RWPE1 (cell line): ENCODE data around the gene GPR151.

Experiments used
- CTCF ChIA-PET: fragments of 350-600 bp; sonication (Branson Sonifier 250); formaldehyde crosslinking; extraction: SDS; loops from one replicate; lab custom pipeline; 2021; lab: Yijun Ruan, JAX
- POLR2A ChIA-PET: fragments of 400-600 bp; formaldehyde crosslinking; extraction: SDS; loops from one replicate; lab custom pipeline; 2020; ENCODE audit warnings: antibody characterized with exemption; ENCODE audit not compliant: low non-redundant PET; lab: Yijun Ruan, JAX
- DNase-seq: peaks from one replicate; pipeline ENCODE4 v3.0.0; 2012; ENCODE audit warnings: low spot score
- H3K27ac ChIP-seq: fragments of 450-650 bp; 2 replicates; pipeline ENCODE4 v1.5.1; 2017
- TF ChIP-seq, protein P1 (sequence below): fragments of 450-650 bp; conservative IDR thresholded peaks from 2 replicates; pipeline ENCODE4 v1.5.1; 2017; ENCODE audit warnings: low read depth, mild to moderate bottlenecking

The GPR151 gene

DNA sequence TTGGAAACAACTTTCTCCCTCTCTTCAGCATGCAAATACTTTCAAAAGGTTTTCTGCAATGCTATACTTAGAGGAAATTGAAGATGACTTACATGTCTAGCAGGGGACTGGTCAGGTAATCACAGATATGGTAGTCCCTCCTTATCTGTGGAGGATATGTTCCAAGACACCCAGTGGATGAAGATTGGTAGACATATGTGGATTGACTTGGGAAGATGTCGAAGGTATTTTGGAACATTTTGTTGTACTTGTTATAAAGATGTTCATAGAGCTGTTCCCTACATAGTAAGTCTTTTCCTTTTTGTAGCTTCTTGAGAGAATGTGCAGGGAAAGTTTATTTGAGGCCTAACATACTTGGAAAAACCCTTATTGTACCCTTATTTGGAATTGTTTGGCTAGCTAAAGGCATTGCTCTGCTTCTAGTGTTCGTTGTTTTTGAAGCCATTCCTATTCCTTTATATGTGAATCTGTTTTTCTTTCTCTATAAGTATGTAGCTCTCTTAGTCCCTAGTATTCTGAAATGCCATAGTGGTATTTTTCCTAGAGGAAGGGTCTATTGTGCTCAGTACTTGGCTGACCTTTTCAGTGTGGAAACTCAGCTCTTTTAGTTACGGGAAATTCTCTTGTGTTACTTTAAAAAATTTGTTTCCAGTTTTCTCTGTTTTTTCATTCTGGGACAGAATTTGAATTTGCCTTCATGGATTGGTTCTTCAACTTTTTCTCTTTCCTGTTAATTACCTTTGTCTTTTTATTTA lies 25.7 kb downstream of the GPR151 start:
- POLR2A ChIA-PET, result no interaction called here
- no peak overlapping the region for H3K27ac ChIP-seq
- CTCF ChIA-PET, result interaction anchor here (0.6 to 0.8 kb wide), 2 partner anchors 185 to 222 kb away, joined by 3 to 5 read pairs; no protein-coding TSS in a partner anchor
- DNase-seq, result no peak
- TF ChIP-seq, protein P1, sequence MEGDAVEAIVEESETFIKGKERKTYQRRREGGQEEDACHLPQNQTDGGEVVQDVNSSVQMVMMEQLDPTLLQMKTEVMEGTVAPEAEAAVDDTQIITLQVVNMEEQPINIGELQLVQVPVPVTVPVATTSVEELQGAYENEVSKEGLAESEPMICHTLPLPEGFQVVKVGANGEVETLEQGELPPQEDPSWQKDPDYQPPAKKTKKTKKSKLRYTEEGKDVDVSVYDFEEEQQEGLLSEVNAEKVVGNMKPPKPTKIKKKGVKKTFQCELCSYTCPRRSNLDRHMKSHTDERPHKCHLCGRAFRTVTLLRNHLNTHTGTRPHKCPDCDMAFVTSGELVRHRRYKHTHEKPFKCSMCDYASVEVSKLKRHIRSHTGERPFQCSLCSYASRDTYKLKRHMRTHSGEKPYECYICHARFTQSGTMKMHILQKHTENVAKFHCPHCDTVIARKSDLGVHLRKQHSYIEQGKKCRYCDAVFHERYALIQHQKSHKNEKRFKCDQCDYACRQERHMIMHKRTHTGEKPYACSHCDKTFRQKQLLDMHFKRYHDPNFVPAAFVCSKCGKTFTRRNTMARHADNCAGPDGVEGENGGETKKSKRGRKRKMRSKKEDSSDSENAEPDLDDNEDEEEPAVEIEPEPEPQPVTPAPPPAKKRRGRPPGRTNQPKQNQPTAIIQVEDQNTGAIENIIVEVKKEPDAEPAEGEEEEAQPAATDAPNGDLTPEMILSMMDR, result no peak

DNA sequence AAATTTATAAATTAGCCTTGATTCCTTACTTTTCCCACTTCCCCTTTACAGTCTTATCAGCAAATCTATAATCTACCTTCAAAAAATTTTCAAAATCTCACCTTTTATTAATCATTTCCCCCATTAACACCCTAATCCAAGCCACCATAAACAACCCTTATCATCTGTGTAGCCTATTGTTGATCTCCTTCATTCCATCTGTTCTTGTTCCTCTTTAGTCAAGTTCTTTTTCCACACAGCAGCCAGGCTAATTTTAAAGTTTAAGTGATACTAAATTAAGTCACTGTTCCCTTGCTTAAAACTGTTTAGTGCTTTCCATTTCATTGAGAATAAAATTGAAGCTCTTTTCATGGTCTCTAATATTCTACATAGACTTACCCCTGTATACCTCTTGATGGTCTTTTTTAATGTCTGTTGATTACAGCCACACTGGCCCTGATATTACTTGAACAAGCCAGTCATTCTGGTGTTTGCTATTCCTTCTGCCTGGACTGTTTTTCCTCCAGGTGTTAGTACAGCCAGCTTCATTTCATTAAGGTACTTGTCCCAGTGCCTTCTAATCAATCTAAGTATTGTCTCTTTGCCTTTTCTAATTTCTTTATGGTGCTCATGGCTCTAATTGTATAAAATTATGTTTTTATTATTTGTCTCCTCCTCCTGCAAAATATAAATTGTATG lies 31.1 kb downstream of the GPR151 start:
- TF ChIP-seq, protein P1, result no peak
- ChIA-PET CTCF (interaction anchor here (0.5 to 0.9 kb wide), 2 partner anchors 14 to 227 kb away, joined by 3 read pairs; no protein-coding TSS in a partner anchor), POLR2A (no interaction called here)
- DNase-seq, result no peak
- H3K27ac ChIP-seq, result no peak overlapping the region

DNA sequence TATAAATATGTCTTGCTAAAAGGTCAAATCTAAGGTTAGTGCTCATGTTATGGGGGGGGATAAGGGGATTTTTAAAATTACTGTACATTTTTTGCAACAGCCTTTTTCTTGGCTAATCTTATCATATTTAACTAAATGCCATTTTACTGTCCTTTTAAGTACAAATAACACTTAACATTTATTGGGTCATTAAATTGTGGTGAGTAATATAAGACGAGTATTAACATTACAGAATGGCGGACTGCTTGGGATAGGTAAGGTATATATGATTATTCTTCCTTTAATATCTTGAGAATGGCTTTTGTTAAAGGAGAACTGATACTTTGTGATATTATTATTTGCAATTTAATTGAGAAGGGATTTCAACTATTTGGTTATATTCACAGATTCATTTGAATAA lies 33.2 kb downstream of the GPR151 start:
- ChIA-PET POLR2A (interaction anchor here (0.6 kb wide), 1 partner anchor 75 kb away, joined by 3 read pairs; no protein-coding TSS in a partner anchor), CTCF (interaction anchor here (0.6 kb wide), 1 partner anchor 361 kb away, joined by 3 read pairs; no protein-coding TSS in a partner anchor)
- no peak for DNase-seq
- H3K27ac ChIP-seq, result no peak overlapping the region
- TF ChIP-seq, protein P1, result no peak

DNA sequence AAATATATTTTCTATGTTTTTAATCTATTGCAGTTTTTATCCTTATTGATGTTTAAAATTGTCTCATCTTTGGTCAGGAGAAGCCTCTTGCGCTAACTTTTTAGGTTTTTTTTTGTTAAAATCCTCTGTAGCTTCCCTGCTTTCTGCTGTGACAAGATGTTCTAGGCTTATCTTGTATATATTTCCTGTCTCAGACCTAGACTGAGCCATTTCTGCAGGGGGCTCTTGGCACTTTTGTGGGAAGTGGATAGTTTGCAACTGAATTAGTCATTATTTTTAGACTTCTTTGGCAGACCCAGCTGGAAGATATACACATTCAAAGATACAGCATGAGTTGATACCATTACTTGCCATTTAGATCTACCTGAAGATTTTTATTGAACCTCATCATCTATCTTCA lies 40.1 kb downstream of the GPR151 start:
- POLR2A ChIA-PET, result no interaction called here
- CTCF ChIA-PET, result interaction anchor here (0.6 kb wide), 1 partner anchor 28 kb away, joined by 3 read pairs; the partner anchor contains the start of gene TCERG1
- no peak overlapping the region for H3K27ac ChIP-seq
- DNase-seq, result no peak
- TF ChIP-seq, protein P1, result no peak

DNA sequence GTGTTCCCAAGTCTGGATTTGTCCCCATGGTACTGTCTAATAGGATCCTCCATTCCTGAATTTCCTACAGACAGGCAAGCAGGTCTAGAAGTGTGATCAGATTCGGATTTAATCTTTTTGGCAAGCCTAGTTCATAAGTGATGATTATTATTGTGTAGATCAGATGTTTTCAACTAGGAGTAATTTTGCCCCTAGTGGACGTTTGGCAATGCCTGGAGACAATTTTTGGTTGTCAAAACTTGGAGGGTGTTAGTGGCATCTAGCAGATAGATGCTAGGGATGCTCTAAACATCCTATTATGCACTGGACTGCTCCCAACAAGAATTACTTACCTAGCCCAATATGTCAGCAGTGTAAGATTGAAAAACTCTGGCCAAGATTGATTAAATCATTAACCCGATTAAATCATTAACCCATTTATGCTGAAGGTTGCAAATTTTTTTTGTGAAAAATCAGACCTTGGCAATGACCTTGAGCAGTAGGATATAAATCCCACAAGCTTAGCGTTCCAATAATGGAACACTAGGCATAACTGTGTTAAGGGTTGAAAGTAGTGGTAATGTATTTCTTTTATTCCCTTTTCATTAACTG lies 40.7 kb downstream of the GPR151 start:
- H3K27ac ChIP-seq, result no peak overlapping the region
- TF ChIP-seq, protein P1, result peak; percentile 17; the same call in 1 of the 2 replicates
- ChIA-PET POLR2A (no interaction called here), CTCF (no interaction called here)
- no peak for DNase-seq

DNA sequence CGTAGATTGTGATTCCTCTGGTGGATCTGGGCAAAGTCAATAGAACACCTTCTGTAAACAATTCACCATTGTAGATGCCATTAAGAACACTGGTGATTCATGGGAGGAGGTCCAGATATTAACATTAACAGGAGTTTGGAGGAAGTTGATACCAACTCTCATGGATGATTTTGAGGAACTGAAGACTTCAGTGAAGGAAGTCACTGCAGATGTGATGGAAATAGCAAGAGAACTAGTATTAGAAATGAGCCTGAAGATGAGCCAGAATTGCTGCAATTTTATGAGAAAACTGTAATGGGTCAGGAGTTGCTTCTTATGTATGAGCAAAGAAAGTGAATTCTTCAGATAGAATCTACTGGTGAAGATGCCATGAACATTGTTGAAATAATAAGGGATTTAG lies 41.9 kb downstream of the GPR151 start:
- POLR2A ChIA-PET, result no interaction called here
- no peak for DNase-seq
- no peak overlapping the region for H3K27ac ChIP-seq
- CTCF ChIA-PET, result interaction anchor here (0.6 to 0.8 kb wide), 2 partner anchors 352 to 715 kb away, joined by 3 read pairs; no protein-coding TSS in a partner anchor
- TF ChIP-seq, protein P1, result no peak
